A549 (cell line): Measurements from ENCODE around the gene ANKRD2.

Experiments used
- CBX2 ChIP-seq: fragments of 200-600 bp; sonication (generic); IDR thresholded peaks from 2 replicates; pipeline ENCODE4 v1.6.1; 2016; ENCODE audit warnings: low read depth, mild to moderate bottlenecking, borderline replicate concordance
- CHD2 ChIP-seq: fragments of 150-350 bp; IDR thresholded peaks from 2 replicates; pipeline ENCODE4 v1.6.1; 2014; ENCODE audit warnings: low read length; ENCODE audit not compliant: partially characterized antibody
- CHD4 ChIP-seq: fragments of 200-600 bp; sonication (generic); IDR thresholded peaks from 2 replicates; pipeline ENCODE4 v1.6.1; 2016; ENCODE audit warnings: antibody characterized with exemption, mild to moderate bottlenecking, borderline replicate concordance
- CTCF ChIP-seq: fragments of >200 bp; sonication (Bioruptor Twin); formaldehyde crosslinking; IDR thresholded peaks from 3 replicates; pipeline ENCODE4 v1.5.1; 2016
- EP300 ChIP-seq, 2 experiments: fragments of >200 bp; sonication (Bioruptor Twin); formaldehyde crosslinking; IDR thresholded peaks; 2 replicates in 1 of 2; 3 replicates in 1 of 2; pipeline ENCODE4 v1.6.1; 2016 to 2017
- KDM5A ChIP-seq: fragments of 200-600 bp; sonication (generic); IDR thresholded peaks from 2 replicates; pipeline ENCODE4 v1.6.1; 2016; ENCODE audit warnings: antibody characterized with exemption, mild to moderate bottlenecking
- MAX ChIP-seq: IDR thresholded peaks from 2 replicates; pipeline ENCODE4 v1.6.1; 2012
- MAZ ChIP-seq: fragments of 150-350 bp; IDR thresholded peaks from 2 replicates; pipeline ENCODE4 v1.6.1; 2014; ENCODE audit warnings: antibody characterized with exemption, low read depth, low read length, borderline replicate concordance
- PBX3 ChIP-seq: IDR thresholded peaks from 2 replicates; pipeline ENCODE4 v1.6.1; 2012
- POLR2A ChIP-seq: IDR thresholded peaks from 2 replicates; pipeline ENCODE4 v1.6.1; 2012; ENCODE audit warnings: mild to moderate bottlenecking, low read length
- RAD21 ChIP-seq, 2 experiments: fragments of >200 bp in 1 of 2; sonication (Bioruptor Twin) in 1 of 2; formaldehyde crosslinking in 1 of 2; IDR thresholded peaks in 1 of 2; conservative IDR thresholded peaks in 1 of 2; 2 replicates in 1 of 2; 3 replicates in 1 of 2; pipeline ENCODE4 v1.6.1; 2012 to 2018; ENCODE audit warnings: inconsistent platforms in 1 of 2
- SMC3 ChIP-seq: fragments of >200 bp; sonication (Bioruptor Twin); formaldehyde crosslinking; IDR thresholded peaks from 3 replicates; pipeline ENCODE4 v1.6.1; 2018; ENCODE audit warnings: inconsistent platforms
- ZFP36 ChIP-seq: fragments of 450-650 bp; IDR thresholded peaks from 2 replicates; pipeline ENCODE4 v1.6.1; 2014; ENCODE audit warnings: borderline replicate concordance; ENCODE audit not compliant: partially characterized antibody
- ZNF302 ChIP-seq: fragments of 250-450 bp; sonication (Bioruptor Pico); IDR thresholded peaks from 2 replicates; pipeline ENCODE4 v1.9.0; 2021; ENCODE audit warnings: inconsistent platforms, mild to moderate bottlenecking, moderate library complexity

GRCh38 chr10:97548828-97549455, 23.6 kb upstream of the ANKRD2 start:
- TF ChIP-seq CTCF = no peak
- no peak for TF ChIP-seq POLR2A
- TF ChIP-seq MAX = no peak
- TF ChIP-seq MAZ = no peak
- no peak for TF ChIP-seq EP300 (IDR thresholded peaks at IDR 0.05)
- TF ChIP-seq RAD21 (conservative IDR thresholded peaks at IDR 0.05 in 1 of 2, IDR thresholded peaks at IDR 0.05 in 1 of 2) = no peak
- TF ChIP-seq SMC3 = no peak
- no peak for TF ChIP-seq KDM5A
- TF ChIP-seq ZFP36 = no peak
- no peak for TF ChIP-seq CHD4
- TF ChIP-seq PBX3 = no peak
- TF ChIP-seq ZNF302 (CRISPR knock-in tag) = no peak
- no peak for TF ChIP-seq CBX2
- no peak for TF ChIP-seq CHD2
